ENCODE data around the gene APOBEC3B.
"Not testable (repeated sequence)": the region's sequence is repeated elsewhere in the genome, so short reads cannot be mapped to it uniquely, and the experiment has no call there.

Gene APOBEC3B

GRCh38 chr22:38987171-38987895 is 5.2 kb downstream of the APOBEC3B start:
- DNase-seq (ENCODE audit: low read depth in 2 of 2, low spot score in 1 of 2): no peak

GRCh38 chr22:38989466-38989865 is 7.3 kb downstream of the APOBEC3B start:
- DNase-seq (ENCODE audit: low read depth in 2 of 2, low spot score in 1 of 2): no peak

GRCh38 chr22:38992871-38993371 is 10.8 kb downstream of the APOBEC3B start:
- DNase-seq (ENCODE audit: low read depth in 2 of 2, low spot score in 1 of 2): not testable (repeated sequence)

GRCh38 chr22:38996105-38996504 is 14.0 kb downstream of the APOBEC3B start:
- DNase-seq (ENCODE audit: low read depth in 2 of 2, low spot score in 1 of 2): no peak

GRCh38 chr22:38997518-38997917 is 15.4 kb downstream of the APOBEC3B start:
- no peak for DNase-seq (ENCODE audit: low read depth in 2 of 2, low spot score in 1 of 2)

GRCh38 chr22:39003165-39003638 is 21.1 kb downstream of the APOBEC3B start:
- peak; percentile 33 to 56 for DNase-seq (ENCODE audit: low read depth in 2 of 2, low spot score in 1 of 2)

GRCh38 chr22:39007177-39007576 is 25.0 kb downstream of the APOBEC3B start:
- DNase-seq (ENCODE audit: low read depth in 2 of 2, low spot score in 1 of 2): no peak

GRCh38 chr22:39008271-39008850 is 26.2 kb downstream of the APOBEC3B start:
- not testable (repeated sequence) for DNase-seq (ENCODE audit: low read depth in 2 of 2, low spot score in 1 of 2)

GRCh38 chr22:39010946-39011345 is 28.8 kb downstream of the APOBEC3B start:
- no peak for DNase-seq (ENCODE audit: low read depth in 2 of 2, low spot score in 1 of 2)

- no peak for DNase-seq (ENCODE audit: low read depth in 2 of 2, low spot score in 1 of 2)
These were observed 30.7 kb downstream of the APOBEC3B start for GRCh38 chr22:39012533-39013511.

GRCh38 chr22:39013561-39013941 is 31.4 kb downstream of the APOBEC3B start:
- not testable (repeated sequence) for DNase-seq (ENCODE audit: low read depth in 2 of 2, low spot score in 1 of 2)

GRCh38 chr22:39013942-39014722 is 32.0 kb downstream of the APOBEC3B start, which contains the start of gene APOBEC3C:
Gene APOBEC3C (plus strand): TSS chr22:39014257. CDS start chr22:39014363, 106 bp downstream.
- peak; percentile 54 to 60 for DNase-seq (ENCODE audit: low read depth in 2 of 2, low spot score in 1 of 2)

GRCh38 chr22:39014723-39015121 is 32.6 kb downstream of the APOBEC3B start:
- not testable (repeated sequence) for DNase-seq (ENCODE audit: low read depth in 2 of 2, low spot score in 1 of 2)

GRCh38 chr22:39016592-39016991 is 34.4 kb downstream of the APOBEC3B start:
- no peak for DNase-seq (ENCODE audit: low read depth in 2 of 2, low spot score in 1 of 2)

GRCh38 chr22:39017596-39018365 is 35.6 kb downstream of the APOBEC3B start:
- DNase-seq (ENCODE audit: low read depth in 2 of 2, low spot score in 1 of 2): no peak

- not testable (repeated sequence) for DNase-seq (ENCODE audit: low read depth in 2 of 2, low spot score in 1 of 2)
These were observed 38.0 kb downstream of the APOBEC3B start for GRCh38 chr22:39020021-39020651.

GRCh38 chr22:39021552-39022250 is 39.6 kb downstream of the APOBEC3B start:
- DNase-seq (ENCODE audit: low read depth in 2 of 2, low spot score in 1 of 2): no peak

GRCh38 chr22:39024519-39025308 is 42.6 kb downstream of the APOBEC3B start:
- no peak for DNase-seq (ENCODE audit: low read depth in 2 of 2, low spot score in 1 of 2)
